H1 (cell line): ENCODE measurements around the gene MFAP5. TPM values are rescaled to one million over a fixed set of nuclear protein-coding genes. Genes with fewer than 3 reads are reported as not detected.

Experiments
- KDM1A ChIP-seq: fragments of 200-600, 300-600 bp; sonication (generic); IDR thresholded peaks from 2 replicates; pipeline ENCODE4 v1.7.1; 2016; ENCODE audit warnings: mild to moderate bottlenecking, low read length, borderline replicate concordance
- polyA plus RNA-seq, 7 experiments: library from polyadenylated mRNA; depleted of rRNA in 3 of 7; stranded (reverse) in 5 of 7; unstranded in 2 of 7; fragments of >200 nt in 5 of 7; fragments of 200-250 nt in 2 of 7; gene quantifications; 1 replicate in 5 of 7; 2 replicates in 1 of 7; 4 replicates in 1 of 7; pipeline versions ENCODE4 v1.2.1 to v1.2.3, GENCODE V29; 2011 to 2013; ENCODE audit warnings: missing spikeins in 2 of 7, mixed read lengths in 2 of 7
- small RNA-seq: library from polyadenylated mRNA; stranded (forward); fragments of <200 nt; extraction: miRNeasy Mini kit (QIAGEN cat#:217004); gene quantifications from one replicate; pipeline ENCODE3, GENCODE V24; 2013; ENCODE audit not compliant: insufficient read depth
- total RNA-seq: library from RNA; stranded (reverse); fragmentation: NEBNext Ultra II Directional; extraction: Animal tissue kit (Norgen Biotek cat#: 25700); gene quantifications from 2 replicates; pipeline ENCODE4 v1.2.1, GENCODE V29; 2021

Gene MFAP5
- total and polyA plus RNA-seq, 2 of the 8 experiments (the other 6 are each of a cell fraction or from before 2014, with no cell fraction given), result 0.60 to 0.86 TPM

GRCh38 chr12:8596561-8596960 is 66.1 kb downstream of the MFAP5 start (continued):
- no peak for TF ChIP-seq KDM1A

Small RNA genes within 50 kb of the gene (small RNA-seq; reads per million reads assigned to genes)
- not detected for gene RF00564

Other genes with a start within 250 kb of the MFAP5 start
- gene CLEC6A, start 206.9 kb downstream of the MFAP5 start, total RNA-seq, result not detected in 2 replicates
- gene CLEC6A, start 206.9 kb downstream of the MFAP5 start, polyA plus RNA-seq (2011; rRNA removed), result not detected in 2 replicates
- gene CLEC4D, start 149.3 kb downstream of the MFAP5 start, total RNA-seq, result not detected in 2 replicates
- 0.03 and 0.14 TPM in 2 replicates for gene CLEC4D, start 149.3 kb downstream of the MFAP5 start, polyA plus RNA-seq (2011; rRNA removed)
- not detected in 2 replicates for gene CLEC4E, start 121.9 kb downstream of the MFAP5 start, total RNA-seq
- gene CLEC4E, start 121.9 kb downstream of the MFAP5 start, polyA plus RNA-seq (2011; rRNA removed), result 0.03 TPM in 1 of 2 replicates, not detected in the other
- gene AICDA, start 50.0 kb downstream of the MFAP5 start, total RNA-seq, result not detected in 2 replicates
- not detected in 2 replicates for gene AICDA, start 50.0 kb downstream of the MFAP5 start, polyA plus RNA-seq (2011; rRNA removed)
- gene RIMKLB, start 35.2 kb upstream of the MFAP5 start, total RNA-seq, result 75.7 and 78.2 TPM in 2 replicates
- 37.8 and 38.0 TPM in 2 replicates for gene RIMKLB, start 35.2 kb upstream of the MFAP5 start, polyA plus RNA-seq (2011; rRNA removed)
- 9.0 and 10.3 TPM in 2 replicates for gene A2ML1, start 159.8 kb upstream of the MFAP5 start, total RNA-seq
- 8.3 and 10.2 TPM in 2 replicates for gene A2ML1, start 159.8 kb upstream of the MFAP5 start, polyA plus RNA-seq (2011; rRNA removed)